RCC 7860 (cell line): Measurements from ENCODE around the gene AGTRAP.

Experiments
- DNase-seq: peaks from one replicate; pipeline ENCODE4 v3.0.0-alpha.2; 2015; ENCODE audit warnings: low spot score
- FAIRE-seq: peaks from 2 replicates; lab custom pipeline; 2012; peaks lifted over from hg19 to GRCh38; lab: Jason Lieb, UNC

Gene AGTRAP

DNA sequence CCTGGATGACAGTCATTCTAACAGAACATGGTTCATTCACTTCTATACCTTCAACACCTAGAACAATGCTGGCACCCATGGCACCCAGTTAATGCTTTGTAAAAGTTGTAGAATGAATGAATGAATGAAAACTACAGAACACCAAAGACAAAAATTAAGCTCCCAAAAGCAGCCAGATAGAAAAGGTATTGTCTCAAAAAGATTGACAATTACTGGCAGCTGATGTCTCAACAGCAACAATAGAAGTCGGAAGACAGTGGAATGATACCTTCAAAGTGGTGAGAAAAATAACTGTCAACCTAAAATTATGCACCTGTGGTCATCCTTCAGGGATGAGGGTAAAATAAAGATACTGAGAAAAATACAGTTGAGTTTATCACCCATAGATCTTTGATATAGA lies 21.1 kb downstream of the AGTRAP start:
- no peak for FAIRE-seq
- DNase-seq, result no peak

DNA sequence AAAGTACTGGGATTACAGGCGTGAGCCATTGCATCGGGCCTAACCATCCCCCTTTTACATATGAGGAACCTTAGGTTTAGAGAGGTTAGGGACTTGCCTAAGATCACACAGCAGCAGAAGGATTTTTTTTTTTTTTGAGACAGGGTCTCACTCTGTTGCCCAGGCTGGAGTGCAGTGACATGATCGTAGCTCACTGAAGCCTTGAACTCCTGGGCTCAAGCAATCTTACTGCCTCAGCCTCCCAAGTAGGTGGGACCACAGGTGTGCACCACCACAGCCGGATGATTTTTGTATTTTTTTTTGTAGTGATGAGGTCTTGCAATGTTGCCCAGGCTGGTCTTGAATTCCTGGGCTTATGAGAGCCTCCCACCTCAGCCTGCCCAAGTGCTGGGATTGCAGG lies 23.9 kb downstream of the AGTRAP start:
- no peak for FAIRE-seq
- no peak for DNase-seq

DNA sequence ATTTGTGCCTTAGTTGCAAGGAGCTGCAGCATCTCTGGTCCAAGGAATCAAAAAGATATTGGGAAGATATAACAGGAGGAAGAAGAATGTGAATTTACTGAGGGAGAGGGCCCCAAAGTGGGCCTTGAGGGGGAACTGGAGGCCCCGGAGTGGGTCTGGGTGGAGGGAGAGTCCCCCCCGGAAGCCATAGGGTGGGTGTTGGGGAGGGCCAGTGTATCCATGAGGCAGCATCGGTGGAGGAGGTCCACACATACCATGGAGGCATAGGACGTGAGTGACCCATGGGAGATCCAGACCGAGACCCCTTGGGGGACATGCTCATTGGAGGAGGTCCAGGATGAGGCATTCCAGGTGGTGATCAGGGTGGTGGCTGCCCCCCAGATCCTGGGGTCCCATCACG lies 25.3 kb downstream of the AGTRAP start:
- FAIRE-seq, result no peak
- DNase-seq, result no peak

DNA sequence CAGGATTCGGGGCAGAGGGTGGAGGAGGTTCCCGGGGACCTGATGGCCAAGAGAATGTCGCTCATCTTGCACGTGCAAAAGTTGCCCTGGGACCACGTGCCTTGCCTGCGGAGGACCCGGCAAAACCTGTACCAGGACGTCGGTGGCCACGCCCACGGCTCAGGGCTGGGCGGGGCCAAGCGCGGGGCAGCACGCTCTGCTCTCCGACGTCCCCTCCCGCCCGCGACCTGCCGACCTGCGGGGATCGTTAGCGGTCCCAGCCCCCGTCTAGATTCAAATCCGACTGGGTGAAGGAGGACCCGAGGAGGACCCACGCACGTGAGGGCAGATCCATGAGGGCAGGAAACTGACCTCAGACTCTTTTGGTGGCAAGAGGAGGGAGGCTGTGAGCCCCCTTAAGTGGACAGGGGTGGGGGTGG lies 26.1 kb downstream of the AGTRAP start, which contains the start of gene C1orf167:
TSS of gene C1orf167 (plus strand) at position 206 of the 419 bp plus-strand sequence. CDS start 2,208 bp downstream, outside the sequence.
- DNase-seq (no peak), FAIRE-seq (no peak)

DNA sequence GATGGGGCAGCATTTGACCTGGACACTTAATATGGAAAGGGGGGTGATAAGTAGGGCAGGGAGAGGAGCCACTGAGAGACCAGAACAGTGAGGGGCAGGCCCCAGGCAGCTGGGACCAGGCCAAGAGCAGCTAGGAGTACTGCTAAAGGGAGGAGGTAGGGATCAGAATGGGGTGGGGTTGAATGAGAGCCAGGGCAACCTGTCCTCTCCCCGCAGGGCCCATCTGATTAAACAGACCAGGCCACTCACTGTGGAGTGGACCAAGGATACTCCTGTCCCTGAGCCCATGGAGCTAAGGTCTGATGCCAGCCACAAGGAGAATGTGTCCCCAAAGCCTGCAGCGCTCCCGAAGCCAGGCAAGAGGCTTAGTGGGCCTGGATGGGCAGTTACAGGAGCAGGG lies 28.2 kb downstream of the AGTRAP start:
- DNase-seq (no peak), FAIRE-seq (no peak)

GRCh38 chr1:11764519-11764918 lies 28.6 kb downstream of the AGTRAP start:
- DNase-seq (no peak), FAIRE-seq (no peak)

GRCh38 chr1:11765661-11766428 lies 29.9 kb downstream of the AGTRAP start:
- DNase-seq (no peak), FAIRE-seq (no peak)

GRCh38 chr1:11766429-11766776 lies 30.5 kb downstream of the AGTRAP start:
- DNase-seq (no peak), FAIRE-seq (no peak)

DNA sequence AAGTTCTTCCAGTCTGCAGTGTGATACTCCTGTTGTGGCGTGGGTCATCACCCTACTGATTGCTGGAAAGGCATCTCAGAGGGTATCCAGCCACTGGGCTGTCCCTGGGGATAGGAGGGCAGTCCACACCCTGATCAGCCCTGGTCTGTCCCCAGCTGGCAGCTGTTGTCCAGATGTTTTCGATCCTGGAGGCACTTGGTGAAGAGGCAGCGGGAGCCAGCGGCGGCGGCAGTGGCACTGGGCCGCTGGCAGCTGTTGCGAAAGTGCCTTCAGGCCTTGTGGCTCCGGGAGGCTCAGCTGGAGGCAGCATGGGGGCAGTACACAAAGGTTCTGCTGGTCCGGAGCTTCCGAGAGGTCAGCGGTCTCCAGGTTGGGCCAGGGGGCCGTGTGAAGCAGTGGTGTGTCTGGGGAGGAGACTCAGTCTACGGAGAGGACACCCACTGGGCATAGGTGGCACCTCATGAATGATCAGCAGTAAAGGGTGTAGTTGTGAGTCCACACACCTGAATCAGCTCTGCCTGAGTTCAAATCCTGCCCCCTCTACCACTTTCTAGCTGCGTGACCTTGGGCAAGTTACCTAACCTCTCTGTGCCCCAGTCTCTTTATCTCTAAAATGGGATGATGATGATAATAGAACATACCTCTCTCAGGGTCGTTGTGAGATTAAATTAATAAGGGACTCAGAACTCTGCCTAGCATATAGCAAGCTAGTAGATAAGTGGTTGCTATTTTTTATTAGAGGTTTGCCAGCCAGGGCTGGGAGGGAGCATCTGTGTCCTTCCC lies 32.2 kb downstream of the AGTRAP start:
- FAIRE-seq (no peak), DNase-seq (no peak)

- DNase-seq (no peak), FAIRE-seq (no peak)
These were observed 32.9 kb downstream of the AGTRAP start for GRCh38 chr1:11768821-11769220.

DNA sequence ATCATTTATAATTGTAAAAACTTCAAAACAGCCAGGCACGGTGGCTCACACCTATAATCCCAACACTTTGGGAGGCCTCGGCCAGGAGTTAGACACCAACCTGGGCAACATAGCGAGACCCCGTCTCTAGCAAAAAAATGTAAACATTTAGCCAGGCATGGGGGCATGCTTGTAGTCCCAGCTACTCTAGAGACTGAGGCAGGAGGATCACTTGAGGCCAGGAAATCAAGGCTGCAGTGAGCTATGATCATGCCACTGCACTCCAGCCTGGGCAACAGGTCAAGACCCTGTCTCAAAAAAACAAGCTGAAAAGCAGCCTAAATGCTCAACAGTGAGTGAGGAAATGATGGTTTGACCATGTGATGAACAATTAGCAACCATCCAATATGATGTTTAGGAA lies 33.3 kb downstream of the AGTRAP start:
- no peak for DNase-seq

DNA sequence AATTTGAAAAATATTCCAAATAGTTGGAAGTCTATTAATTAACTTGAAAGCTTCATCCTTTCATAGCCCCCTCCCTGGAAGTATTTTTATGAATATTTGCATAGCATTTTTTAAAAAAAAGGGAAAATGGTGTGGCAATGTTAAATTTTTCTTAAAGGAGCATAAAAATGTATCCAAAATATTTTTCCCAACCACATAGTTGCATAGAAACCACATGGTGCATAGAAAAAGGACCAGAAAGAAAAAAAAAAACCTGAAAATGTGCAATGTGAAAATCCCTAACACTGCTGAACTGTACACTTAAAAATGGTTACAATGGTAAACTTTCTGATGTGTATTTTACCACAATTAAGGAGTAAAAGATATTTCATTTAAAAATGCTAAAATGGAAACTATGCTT lies 34.1 kb downstream of the AGTRAP start:
- FAIRE-seq, result no peak

More for the DNA sequence above, 33.3 kb downstream of the AGTRAP start:
- FAIRE-seq, result no peak

DNA sequence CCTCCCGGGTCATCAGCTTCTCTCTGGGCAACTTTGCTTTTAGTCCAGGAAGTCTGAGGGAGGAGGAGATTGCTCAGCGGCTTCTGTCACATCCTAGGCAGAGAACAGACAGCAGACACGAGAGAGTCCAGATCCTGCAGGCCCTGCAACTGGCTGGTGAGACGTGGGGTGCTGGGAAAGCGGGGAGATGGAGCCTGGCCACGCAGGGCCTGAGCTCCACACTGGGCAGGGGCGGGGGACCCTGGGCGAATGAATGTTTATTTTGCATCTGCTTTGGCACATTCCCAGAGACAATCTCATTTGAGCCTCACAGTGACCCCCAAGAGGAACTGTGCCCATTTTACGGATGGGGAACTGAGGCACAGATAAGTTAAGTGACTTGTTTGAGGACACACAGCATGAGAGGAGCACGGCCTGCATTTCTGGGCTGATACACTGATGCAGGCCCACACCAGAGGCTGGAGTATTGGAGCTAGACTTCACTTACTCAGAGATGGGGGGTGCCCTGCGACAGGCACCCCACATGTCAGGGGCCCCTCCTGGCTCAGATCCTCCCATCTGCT lies 35.6 kb downstream of the AGTRAP start:
- no peak for DNase-seq
- no peak for FAIRE-seq

More for the DNA sequence above, 34.1 kb downstream of the AGTRAP start:
- no peak for DNase-seq

- FAIRE-seq (no peak), DNase-seq (no peak)
These were observed 36.5 kb downstream of the AGTRAP start for GRCh38 chr1:11772458-11772857.

- FAIRE-seq, result no peak
- DNase-seq, result no peak
These were observed 38.8 kb downstream of the AGTRAP start for GRCh38 chr1:11774753-11775152.

GRCh38 chr1:11777658-11778322 lies 41.9 kb downstream of the AGTRAP start:
- no peak for FAIRE-seq
- DNase-seq, result no peak

GRCh38 chr1:11778336-11778735 lies 42.4 kb downstream of the AGTRAP start:
- DNase-seq (no peak), FAIRE-seq (no peak)

DNA sequence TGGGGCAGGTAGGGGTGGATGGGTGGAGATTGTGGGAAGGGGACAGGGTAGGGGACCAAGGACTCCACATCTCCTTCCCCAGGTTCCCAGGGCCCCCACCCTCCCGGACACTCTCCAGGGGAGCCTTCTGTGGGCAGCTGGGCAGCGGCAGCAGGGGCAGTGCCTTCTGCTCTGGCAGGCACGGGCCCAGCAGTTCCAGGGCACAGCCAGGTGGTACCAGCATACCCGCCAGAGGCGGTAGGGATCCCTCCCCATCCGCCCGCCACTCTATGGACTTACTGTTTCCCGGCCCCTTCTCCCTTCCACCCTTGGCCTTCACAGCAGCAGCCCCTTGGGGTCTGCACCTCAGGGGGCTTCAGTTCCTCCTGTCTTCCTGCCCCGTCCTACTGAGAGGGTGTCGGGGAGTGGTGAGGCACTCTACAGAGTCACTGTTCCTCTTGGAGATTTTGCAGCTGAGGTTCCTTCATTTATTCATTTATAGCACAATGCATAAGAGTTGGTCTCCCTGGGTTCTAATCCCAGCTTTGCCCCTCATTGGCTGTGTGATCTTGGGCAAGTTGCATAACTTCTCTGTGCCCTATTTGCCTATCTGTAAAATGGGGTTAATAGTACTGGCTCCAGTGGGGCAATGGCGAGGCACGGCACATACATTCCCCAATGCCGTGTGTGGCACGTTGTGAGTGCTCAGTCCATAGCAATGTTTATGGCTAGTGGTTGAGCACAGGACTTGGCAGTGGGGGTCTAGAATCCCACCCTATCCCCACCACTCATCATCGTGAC lies 43.1 kb downstream of the AGTRAP start:
- FAIRE-seq, result no peak
- DNase-seq, result no peak

DNA sequence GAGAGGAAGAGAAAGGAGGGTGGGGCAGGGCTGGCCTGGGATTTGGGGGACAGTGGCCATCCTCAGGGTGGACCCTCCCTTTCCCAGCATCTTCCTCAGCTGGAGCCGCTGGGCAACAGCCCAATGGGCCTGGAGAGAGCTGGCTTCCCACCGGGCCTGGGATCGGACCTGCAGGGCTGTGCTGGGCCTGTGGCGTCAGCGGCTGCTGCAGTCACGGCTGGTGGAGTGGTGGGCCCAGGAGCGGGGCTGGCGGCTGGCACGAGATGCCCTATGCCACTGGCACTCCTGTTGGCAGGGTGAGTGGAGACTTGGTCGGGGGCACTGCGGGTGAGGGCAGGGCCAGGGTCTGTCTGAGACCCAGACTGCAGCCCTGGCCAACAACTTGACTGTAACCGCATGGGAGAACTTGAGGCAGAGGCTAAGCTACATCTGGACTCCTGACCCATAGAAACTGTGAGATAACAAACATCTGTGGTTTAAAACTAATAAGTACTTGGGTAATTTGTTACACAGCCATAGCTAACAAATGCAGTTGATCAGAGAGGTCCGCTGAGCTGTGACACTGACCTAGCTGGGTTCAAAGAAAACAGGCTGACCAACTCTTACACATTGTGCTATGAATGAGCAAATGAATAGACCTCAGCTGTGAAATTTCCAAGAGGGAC lies 43.9 kb downstream of the AGTRAP start:
- no peak for FAIRE-seq
- DNase-seq, result no peak
